Midbrain (tissue), 1 donor: Measurements from ENCODE around the gene PRRX2.
"Not testable (repeated sequence)": the region's sequence is repeated elsewhere in the genome, so short reads cannot be mapped to it uniquely, and the experiment has no call there.

Experiments
- DNase-seq: peaks from one replicate; lab custom pipeline; 2025; lab: John Stamatoyannopoulos, UW

The PRRX2 gene

DNA sequence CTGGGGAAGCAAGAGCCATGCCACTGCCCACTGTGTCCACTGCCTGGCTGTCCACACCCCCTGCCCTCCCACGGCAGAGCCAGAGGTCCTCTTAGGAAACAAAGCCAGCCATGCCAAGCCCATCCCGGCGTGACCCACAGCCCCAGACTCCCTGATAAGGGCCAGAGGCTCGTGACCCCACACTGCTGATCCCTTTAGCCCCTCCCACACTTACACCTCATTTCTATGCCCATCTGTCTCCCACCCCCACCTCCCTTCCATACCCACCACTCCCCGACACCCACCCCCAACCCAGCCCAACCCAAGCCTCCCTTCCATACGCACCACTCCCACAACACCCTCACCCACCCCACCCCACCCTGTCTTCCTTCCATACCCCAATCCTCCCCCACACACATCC, 70.1 kb downstream of the PRRX2 start:
- DNase-seq, result no peak

DNA sequence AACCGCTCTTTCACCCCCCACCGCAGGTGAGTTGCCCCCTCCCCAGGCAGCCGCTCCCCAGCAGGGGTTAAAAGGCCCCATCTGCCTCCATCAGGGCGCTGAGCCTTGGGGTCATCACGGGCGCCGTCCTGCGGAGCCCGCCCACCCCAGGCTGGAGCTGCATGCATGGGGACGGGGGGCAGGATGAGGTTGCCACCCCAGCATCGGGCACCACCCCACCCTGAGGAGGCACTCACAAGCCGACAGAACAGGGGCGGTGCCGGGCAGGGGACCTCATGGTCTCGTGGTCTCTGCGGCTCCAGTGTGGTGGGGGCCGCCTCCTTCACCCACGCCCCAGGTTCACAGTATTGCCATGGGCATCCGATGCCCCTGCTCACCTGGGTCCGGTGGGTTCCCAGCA, 70.9 kb downstream of the PRRX2 start:
- DNase-seq, result no peak

DNA sequence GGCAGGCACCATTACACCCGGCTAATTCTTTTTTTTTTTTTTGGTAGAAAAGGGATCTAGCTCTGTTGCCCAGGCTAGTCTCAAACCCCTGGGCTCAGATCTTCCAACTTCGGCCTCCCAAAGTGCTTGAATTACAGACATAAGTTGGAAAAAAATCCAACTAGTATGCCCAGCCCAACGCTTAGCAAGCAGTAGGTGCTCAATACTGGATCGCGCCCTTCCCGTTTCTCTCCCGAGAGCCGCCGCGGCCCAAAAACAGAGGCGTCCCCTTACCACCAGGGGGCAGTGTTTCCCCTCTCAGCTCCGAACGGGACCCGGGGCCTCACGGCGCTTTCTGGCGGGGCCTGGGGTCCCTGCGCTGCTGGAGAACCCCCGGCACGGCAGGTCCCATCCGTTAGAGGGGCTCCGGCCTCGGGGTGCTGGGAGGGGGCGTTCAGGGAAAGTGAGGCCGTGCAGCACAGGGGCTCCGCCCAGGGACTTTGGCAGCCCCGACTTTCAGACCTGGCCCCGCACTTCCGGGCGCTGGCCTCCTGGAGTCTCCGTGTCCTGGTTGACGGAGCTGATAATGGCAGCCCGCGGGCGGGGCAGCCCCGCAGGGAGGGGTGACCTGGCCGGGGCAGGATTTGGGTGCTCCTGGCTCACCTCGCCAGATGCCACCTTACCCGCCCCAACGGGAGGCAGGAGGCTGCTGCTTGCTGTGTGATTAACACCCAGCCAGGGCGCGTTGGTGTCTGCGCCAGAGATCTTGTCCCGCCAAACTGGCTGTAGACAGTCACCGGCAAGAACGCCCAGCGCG, 72.2 kb downstream of the PRRX2 start:
- DNase-seq, result peak; percentile 81

DNA sequence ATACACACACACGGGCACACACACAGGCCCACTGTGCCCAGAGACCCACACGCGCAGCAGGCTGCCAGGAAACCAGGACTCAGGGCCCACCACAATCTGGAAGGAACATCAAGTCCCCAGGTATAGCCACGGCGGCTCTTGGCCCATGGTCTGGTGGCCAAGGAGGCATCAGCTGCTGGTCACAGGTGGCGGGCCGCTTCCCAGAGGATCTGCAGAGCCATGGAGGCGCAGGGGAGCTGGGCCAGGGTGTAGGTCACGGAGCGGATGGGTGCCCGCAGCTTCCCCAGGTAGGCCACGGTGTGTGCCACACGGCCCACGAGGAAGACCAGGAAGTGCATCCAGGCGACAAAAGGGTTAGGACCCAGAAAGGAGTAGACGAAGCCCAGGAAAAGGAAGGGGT, 74.0 kb downstream of the PRRX2 start:
- no peak for DNase-seq

DNA sequence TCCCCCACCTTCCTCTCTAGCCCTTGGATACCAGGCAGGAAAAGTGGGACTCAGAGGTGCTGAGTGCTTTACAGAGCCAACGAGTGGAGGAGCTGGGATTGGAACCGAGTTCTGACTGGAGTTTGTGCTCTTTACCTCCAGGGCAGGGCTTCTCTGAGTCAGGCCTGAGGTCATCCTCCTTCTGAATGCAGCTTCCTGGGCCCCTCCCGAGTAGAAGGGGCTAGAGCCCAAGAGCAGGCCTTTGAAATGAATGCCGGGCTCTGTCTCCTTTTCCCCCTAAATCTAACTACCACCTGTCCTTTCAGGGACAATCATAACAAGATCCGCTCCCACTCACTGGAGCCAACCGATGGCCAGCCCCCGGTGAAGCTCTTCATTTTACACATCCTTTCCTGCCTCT, 74.7 kb downstream of the PRRX2 start:
- DNase-seq, result no peak

DNA sequence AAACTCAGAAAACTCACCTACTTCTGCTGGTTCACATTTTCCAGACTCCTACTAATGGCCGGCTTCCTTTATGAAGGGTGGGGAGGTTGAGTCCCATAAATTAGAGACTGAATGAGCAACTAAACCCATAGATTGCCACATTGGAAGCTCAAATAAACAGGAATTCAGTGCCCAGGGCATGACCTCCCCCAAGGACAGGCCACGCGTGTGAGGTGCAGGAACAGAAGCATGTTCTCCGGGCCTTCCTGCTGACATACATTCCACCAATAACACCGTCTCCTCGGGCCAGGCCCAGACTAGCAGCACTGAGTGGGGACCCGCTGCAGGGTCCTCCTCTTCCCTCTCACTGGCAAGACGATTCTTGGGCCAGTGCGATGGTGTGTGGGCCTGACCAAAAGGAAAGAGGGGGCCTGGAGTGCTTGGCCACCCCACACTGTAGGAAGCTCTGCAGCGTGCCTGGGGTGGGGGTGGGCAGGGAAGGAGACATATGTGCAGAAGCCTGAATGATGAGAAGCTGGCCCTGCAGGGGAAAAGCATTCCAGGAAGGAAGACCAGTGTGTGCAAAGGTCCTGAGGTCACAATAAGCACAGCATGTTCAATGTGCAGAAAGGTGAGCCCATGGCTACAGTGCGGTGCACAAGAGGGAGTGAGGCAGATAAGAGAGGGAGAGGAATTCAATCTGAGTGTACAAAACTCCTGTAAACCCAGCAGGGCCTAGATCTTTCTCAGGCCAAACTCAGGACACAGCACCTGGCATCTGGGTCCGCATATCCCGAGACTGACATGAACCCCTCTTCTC, 75.4 kb downstream of the PRRX2 start:
- no peak for DNase-seq

DNA sequence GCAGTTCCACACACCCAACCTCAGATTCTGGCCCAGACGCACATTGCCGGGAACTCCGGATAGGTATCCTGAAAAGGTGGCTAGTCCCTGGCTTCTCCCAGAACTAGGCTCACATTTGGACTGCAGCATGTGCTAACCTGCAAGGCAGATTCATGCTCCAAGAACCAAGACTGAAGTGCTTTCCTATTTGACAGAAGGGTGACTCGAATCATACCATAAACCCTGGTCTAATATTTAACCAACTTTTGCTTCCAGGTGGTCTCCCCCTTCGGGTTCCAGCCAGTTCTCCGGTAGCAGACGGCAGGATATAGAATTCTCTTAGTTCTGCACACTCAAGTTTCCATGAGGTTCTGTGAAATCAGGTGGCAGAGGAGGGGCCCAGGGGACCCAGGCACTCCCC, 79.8 kb downstream of the PRRX2 start:
- no peak for DNase-seq

DNA sequence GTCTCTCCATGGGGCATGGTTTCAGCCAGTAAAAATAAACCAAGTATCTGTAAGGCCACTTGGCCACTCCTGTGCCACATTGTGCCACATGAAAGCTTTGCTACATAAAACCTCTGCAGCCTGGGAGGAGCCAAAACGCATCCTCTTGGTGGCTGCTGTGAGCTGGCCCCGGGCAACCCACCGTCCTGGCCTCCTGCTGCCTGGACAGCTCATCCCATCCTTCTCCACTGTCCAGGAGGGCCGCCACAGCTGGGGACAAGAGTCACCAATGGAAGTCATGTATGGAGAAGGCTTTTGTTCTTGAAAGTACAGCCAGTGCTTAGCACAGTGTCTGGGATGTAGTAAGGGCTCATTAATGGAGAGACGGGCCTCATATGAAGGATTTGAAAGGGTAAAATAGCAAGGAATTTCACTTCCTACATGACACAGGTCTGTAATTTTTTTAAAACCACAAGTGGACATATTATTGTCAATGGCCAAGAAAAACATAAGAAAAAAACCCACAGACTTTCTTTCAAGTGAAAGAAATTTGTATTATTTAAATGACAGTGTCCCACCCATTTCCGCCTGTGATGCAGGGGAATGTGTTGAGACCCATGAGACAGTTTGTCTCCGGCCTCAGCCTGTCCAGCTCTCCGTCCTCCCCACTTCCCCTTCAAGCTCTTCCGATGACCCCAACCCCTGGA, 80.8 kb downstream of the PRRX2 start:
- DNase-seq, result no peak

DNA sequence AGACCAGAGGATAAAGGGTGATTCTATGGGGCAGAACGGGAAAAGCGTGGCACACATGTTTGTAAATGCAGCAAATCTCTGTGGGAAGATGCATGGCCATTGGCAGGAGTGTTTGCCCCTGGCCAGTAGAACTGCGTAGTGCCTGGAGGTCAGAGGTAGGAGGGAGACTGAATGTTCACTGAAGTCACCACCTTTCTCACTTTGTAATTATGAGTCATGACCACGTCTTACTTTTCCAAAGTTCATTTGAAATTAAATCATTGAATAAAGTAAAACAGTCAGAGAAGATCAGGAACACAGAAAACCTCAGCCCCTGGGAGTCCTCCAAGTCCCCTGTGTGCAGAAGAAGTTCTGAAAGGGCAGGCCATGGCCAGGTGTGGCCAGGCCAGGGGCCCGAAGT, 82.8 kb downstream of the PRRX2 start:
- no peak for DNase-seq

DNA sequence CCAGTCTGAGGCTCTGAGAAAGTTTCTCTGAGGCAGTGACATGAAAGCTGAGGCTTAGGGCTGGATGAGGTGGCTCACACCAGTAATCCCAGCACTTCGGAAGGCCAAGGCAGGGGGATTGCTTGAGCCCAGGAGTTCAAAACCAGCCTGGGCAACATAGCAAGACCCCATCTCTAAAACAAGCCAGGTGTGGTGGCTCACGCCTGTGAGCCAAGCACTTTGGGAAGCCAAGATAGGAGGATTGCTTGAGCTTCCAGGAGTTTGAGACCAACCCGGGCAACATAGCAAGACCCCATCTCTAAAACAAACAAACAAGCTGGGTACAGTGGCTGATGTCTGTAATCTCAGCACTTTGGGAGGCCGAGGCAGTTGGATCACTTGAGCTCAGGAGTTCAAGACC, 83.6 kb downstream of the PRRX2 start:
- not testable (repeated sequence) for DNase-seq

DNA sequence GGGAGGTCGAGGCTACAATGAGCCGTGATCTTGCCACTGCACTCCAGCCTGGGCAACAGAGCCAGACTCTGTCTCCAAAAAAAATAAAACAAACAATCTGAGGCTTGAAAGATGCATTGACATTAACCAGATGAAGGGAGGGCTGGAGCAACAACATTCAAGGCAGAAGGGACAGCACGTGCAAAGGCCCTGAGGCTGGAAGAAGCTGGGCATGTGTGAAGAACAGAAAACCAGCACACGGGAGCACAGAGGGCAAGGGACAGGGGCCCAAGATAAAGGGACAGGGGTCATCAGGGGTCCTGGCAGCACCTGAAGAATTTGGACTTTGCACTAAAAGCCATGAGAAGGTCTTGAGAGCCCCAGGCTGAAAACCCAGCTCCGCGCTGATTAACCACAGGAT, 84.1 kb downstream of the PRRX2 start:
- DNase-seq, result no peak

DNA sequence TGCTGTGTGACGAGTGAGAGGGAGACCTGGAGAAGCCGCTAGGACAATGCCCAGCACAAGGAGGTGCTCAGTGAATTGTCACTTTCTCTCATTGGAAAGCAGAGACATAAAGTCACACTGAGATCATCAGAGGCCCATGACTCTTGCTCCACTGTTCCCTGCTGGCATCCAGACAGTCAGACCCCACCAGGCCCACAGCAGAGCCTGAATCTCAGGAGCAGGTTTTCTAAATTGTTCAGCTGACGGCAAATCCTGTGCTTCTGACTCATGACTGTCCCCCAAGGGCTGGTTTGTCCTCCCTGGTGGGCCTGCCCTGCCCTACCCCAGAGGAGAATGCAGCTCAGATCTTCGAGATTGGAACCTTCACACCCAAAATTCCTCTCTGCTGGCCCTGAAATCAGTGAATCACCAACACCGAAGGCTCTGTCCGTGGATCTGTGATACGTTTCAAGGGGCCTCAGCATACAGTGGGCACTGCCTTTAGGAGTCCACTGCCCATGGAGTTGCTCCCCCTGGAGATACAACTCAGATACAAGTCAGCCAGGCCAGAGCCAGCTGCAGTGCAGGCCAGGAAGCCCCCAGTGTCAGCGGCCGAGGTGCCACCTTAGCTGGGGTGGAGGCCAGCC, 84.7 kb downstream of the PRRX2 start:
- DNase-seq, result no peak

DNA sequence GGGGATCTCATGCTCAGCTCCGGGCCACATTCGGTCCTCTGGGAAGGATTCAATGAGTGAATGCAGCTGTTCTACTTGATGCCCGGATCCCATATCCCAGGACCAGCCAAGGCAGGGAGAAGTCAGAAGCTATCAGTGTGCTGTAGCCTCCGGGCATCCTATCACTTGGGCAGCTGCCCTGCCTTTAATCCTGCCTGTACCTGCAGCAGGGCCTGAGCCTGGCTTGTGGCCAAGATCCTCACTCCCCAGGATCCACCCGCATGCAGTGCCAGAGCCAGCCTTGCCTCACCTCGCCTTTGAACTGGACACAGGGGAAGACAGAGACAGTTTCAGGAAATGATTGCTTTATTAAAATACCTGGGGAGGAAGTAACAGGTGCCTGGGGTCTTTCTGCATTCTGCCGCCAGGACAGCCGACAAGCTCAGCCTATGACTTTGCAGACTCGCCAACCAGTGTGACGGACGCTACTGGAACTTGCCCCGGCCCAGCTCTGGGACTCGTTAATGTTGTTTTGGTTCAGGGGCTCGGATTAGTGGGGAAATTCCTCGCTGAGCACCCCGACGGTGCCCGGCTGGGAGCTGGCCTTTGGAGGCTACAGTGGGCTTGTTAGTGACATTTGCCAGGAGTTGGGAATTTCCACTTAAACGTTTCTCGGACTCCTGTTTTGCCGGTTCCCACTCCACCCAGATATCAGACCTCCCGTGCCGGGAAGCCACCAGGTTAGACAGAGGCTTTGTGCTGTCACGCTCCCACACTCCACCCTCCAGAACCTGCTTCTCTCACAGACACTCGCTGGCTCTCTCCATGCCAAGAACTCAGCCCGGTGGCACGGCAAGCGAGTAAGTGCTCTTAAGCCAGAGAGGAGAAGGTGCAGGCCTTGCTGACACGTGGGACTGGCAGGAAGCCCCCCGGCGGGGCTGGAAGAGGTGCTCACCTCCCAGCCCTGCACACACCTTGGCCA, 86.7 kb downstream of the PRRX2 start:
- no peak for DNase-seq

DNA sequence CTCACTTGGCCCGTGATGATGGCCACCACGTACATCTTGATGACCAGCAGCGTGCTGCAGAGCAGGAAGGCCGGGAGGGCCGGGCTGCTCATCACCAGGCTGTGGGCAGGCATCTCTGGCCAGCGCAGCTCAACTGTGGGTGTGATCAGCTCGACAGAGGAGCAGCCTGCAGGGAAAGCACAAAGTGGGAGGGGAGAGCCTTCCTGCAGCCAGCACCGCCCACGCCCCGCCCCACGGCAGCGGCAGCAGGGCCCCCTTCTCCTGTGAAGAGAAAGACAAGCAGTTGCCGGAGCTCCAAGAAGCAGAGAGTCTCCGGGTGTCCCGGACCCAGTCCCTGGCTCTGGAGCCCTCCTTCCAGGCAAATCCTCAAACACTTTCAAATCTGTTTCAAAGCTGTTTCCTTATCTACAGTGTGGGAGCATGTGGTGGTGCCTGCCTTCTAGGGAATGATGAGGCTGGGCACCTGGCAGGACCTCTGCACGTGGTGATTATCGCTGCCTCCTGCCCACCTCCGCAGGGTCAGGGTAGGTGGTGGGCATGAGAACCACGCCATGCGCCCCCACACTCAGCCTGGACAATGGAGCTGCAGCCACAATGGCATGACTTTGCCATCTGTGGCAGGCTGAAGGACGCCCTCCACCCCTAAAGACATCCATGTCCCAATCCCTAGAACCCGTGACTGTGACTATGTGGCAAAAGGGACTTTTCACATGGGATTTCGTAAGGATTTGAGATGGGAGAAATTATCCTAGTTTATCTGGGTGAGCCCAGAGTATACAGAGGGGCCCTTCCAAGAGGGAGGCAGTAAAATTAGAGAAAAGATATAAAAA, 87.7 kb downstream of the PRRX2 start, which contains the start of gene PTGES:
Gene PTGES, minus strand, starts transcription at position 143 of the 830 bp plus-strand sequence. Its CDS starts 30 bp downstream, at position 113.
- DNase-seq, result peak; percentile 1

DNA sequence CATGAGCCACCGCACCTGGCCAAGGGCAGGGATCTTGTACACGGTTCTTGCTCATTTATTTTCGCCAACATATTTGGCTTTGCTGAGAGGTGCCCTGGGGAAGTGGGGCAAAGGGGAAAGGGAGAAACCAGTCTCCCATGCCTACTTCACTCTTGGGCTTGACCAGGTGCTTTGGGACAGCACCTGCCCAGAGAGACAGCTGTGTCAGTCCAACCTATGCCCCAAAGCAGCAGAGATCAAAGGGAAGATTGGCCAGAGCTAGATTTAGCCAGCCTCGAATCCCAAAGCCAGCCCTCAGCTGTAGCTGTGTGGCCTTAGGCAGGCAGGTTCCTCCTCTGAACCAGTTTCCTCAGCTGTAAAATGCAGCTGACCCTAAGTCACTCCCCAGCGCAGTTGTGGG, 89.7 kb downstream of the PRRX2 start:
- DNase-seq, result no peak

DNA sequence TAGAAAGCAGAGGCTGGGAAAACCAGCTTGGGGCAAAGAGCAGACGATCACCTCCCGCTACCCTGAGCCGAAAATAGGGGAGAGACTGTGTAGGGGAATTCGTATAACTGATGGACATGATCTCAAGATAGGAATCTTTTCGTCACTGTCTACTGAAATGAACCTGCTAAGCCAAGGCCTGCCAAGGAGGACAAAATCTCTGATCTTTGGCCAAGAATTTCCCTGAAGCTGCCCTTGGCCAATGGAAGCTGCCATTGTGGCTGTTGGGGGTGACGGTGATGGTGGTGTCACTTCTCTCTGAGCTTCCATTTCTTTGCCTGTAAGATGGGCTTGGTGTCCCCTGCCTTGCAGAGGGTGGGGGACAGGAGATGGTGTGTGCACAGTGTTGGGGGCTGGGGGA, 90.7 kb downstream of the PRRX2 start:
- DNase-seq, result no peak

DNA sequence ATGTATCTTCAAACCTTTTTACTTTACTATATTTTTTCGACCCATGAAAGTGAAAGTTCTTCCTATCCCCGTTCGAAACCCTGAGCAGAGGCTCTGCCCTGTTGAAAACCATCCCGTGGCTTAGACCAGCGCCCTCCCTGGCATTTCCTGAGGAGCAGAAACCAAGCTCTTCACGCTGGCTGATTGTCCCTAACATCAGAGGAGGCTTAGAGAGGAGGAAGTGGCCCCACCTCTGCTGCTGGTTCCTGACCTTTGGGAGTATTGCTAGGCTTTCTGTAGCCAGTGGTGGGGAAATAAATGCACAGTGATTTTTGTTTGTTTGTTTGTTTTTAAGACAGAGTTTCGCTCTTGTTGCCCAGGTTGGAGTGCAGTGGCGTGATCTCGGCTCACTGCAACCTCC, 91.6 kb downstream of the PRRX2 start:
- no peak for DNase-seq

DNA sequence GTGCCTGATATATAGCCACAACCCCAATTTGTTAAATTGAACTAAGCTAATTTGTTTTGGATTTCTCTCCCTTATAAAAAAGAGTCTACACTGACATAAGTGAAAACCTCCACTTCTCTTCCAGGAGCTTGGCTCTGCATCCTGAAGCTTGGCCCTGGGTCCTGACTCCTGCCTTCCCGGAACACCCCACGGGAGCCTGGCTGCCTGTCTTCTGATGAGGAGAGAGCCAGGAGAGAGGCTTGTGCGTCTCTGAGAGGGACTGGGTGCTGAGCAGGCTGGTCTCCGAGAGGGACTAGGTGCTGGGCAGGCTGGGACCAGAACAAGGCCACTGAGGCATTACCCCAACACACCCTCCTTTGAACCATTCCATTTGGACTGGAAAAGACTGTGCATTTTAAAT, 93.9 kb downstream of the PRRX2 start:
- DNase-seq, result no peak

DNA sequence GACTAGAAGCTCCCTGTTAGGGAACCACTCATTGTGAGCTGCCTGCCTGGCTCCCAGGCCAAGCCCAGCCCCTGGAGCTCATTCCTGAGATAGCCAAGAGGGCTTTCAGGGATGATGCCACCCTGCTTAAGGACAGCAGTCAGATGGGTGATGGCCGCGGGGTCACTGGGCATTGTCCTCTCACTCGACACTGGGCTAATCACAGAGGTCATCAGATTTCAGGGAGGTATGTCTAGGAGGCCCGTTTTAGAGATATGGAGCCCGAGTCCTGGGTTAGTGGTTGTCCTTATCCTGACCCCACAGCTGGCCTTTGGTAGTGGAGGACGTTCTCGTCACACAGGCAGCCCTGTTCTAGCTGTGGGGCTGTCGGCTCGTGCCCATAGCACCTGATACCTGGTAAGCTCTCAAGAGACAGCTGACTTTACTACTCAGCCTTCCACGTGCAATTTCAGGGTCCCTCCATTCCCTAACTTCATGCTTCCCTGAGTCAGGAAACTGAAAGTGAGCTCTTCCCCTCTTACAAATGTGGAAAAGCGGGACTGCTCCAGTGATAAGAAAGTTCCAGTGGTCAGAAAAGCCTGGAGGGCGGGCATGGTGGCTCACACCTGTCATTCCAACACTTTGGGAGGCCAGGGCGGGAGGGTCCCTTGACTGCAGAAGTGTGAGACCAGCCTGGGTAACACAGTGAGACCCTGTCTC, 94.5 kb downstream of the PRRX2 start:
- no peak for DNase-seq

DNA sequence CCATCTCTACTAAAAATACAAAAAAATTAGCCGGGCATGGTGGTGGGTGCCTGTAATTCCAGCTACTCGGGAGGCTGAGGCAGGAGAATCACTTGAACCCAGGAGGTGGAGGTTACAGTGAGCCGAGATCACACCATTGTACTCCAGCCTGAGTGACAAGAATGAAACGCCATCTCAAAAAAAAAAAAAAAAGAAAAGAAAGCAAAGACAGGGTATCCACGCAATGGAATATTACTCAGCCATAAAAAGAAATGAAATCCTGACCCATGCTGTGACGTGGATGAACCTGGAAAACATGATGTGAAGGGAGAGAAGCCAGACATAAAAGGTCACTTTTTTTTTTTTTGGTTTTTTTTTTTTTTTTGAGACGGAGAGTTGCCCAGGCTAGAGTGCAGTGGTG, 95.3 kb downstream of the PRRX2 start:
- DNase-seq, result not testable (repeated sequence)
